Upper lobe of left lung (tissue), 6 donors: ENCODE measurements around the gene B3GLCT. TPM values are rescaled to one million over a fixed set of nuclear protein-coding genes. Genes with fewer than 3 reads are reported as not detected.
"Not testable (repeated sequence)": the region's sequence is repeated elsewhere in the genome, so short reads cannot be mapped to it uniquely, and the experiment has no call there.

Source experiments
- ATAC-seq, 2 donors: fragments of 200-7000 bp; cut with Tn5 transposase; one replicate each; pipeline ENCODE4 v1.9.1; 2022; ENCODE audit warnings: mild to moderate bottlenecking in 2 of 2, moderate library complexity in 2 of 2; ENCODE audit not compliant: low FRiP score in 2 of 2
- DNase-seq, 2 donors: peaks; one replicate each; pipeline ENCODE4 v3.0.0-alpha.2; 2019 to 2020
- H3K27ac ChIP-seq, 4 donors: fragments of 200-600 bp; sonication (generic); one replicate each; pipeline ENCODE4 v1.5.1; 2016 to 2019
- H3K27me3 ChIP-seq, 4 donors: fragments of 200-600 bp; sonication (generic); one replicate each; pipeline ENCODE4 v1.5.1; 2017 to 2019
- H3K36me3 ChIP-seq, 4 donors: fragments of 200-600 bp; sonication (generic); one replicate each; pipeline ENCODE4 v1.5.1; 2016 to 2019
- H3K4me1 ChIP-seq, 4 donors: fragments of 200-600 bp; sonication (generic); one replicate each; pipeline ENCODE4 v1.5.1; 2018 to 2019
- H3K4me3 ChIP-seq, 4 donors: fragments of 200-600 bp; sonication (generic); one replicate each; pipeline ENCODE4 v1.5.1; 2017 to 2019; ENCODE audit warnings: mild to moderate bottlenecking in 2 of 4, moderate library complexity in 1 of 4
- H3K9me3 ChIP-seq, 4 donors: fragments of 200-600 bp; sonication (generic); one replicate each; pipeline ENCODE4 v1.5.1; 2018 to 2019
- CTCF ChIP-seq, 6 experiments: fragments of 450-650 bp in 4 of 6; fragments of 200-600 bp in 2 of 6; sonication (generic) in 2 of 6; IDR thresholded peaks; one replicate each; pipeline ENCODE4 v1.5.1; 2016 to 2019; ENCODE audit warnings: antibody characterized with exemption in 6 of 6
- EP300 ChIP-seq, 4 donors: sonication (generic); formaldehyde crosslinking; IDR thresholded peaks; one replicate each; pipeline ENCODE4 v1.5.1; 2017; ENCODE audit warnings: antibody characterized with exemption in 4 of 4, control low read depth in 2 of 4
- POLR2A ChIP-seq, 4 donors: fragments of 450-650 bp; IDR thresholded peaks; one replicate each; pipeline ENCODE4 v1.5.1; 2016 to 2017; ENCODE audit warnings: antibody characterized with exemption in 4 of 4, mild to moderate bottlenecking in 2 of 4
- POLR2AphosphoS5 ChIP-seq, 2 donors: sonication (generic); formaldehyde crosslinking; IDR thresholded peaks; one replicate each; pipeline ENCODE4 v1.5.1; 2017; ENCODE audit warnings: antibody characterized with exemption in 2 of 2
- WGBS, 2 donors: methylation state at CpG; one replicate each; pipeline ENCODE4 v1.1.5; 2017 to 2018; 5-methylcytosine and 5-hydroxymethylcytosine counted together
- total RNA-seq, 6 donors: library from RNA; depleted of rRNA in 4 of 6; stranded (reverse); fragments of >200 nt in 4 of 6; gene quantifications; one replicate each; pipeline versions ENCODE4 v1.1.0 to v1.2.1, GENCODE V29; 2016 to 2021
- donor health status: DM: no; HTN: no; CAD: no; lungs with moderate emphysema.
- donor health status: DM: no; HTN: yes; CAD: no; lungs with severe emphysema.

Gene B3GLCT
- total RNA-seq, 6 donors from 2014 or later, result 1.0 to 8.2 (median 5.2) TPM

- Histone ChIP-seq H3K27me3 (no peaks in the 10 kb centered on the region), H3K27ac (no peak overlapping the region), H3K9me3 (no peaks in the 10 kb centered on the region), H3K4me3 (no peak overlapping the region), H3K36me3 (no peaks in the 10 kb centered on the region), H3K4me1 (no peaks in the 10 kb centered on the region)
- TF ChIP-seq EP300 (IDR thresholded peaks at IDR 0.05) (peak in 1 of 4 donors; percentile 9), CTCF (IDR thresholded peaks at IDR 0.05) (no peak)
- no peak for ATAC-seq
- DNase-seq, result no peak
- 71 to 74% methylated on average over 2 of the region's 2 CpGs for WGBS, 2 donors
Observed at GRCh38 chr13:31172535-31172934, 27.2 kb upstream of the B3GLCT start.

- ATAC-seq, result no peak
- no peak overlapping the region for H3K27ac ChIP-seq
- no peak for DNase-seq
- no peaks in the 10 kb centered on the region for H3K36me3 ChIP-seq
- 76 to 79% methylated on average over 3 of the region's 3 CpGs for WGBS, 2 donors
- no peak for TF ChIP-seq CTCF (IDR thresholded peaks at IDR 0.05)
- TF ChIP-seq EP300 (IDR thresholded peaks at IDR 0.05), result no peak
- no peak for TF ChIP-seq POLR2AphosphoS5 (IDR thresholded peaks at IDR 0.05)
- TF ChIP-seq POLR2A (IDR thresholded peaks at IDR 0.05), result no peak
- H3K4me3 ChIP-seq, result no peak overlapping the region
- H3K9me3 ChIP-seq, result no peaks in the 10 kb centered on the region
- no peaks in the 10 kb centered on the region for H3K27me3 ChIP-seq
- no peaks in the 10 kb centered on the region for H3K4me1 ChIP-seq
Observed at GRCh38 chr13:31174018-31174417, 25.8 kb upstream of the B3GLCT start.

GRCh38 chr13:31175847-31176532 is 23.8 kb upstream of the B3GLCT start:
- ATAC-seq (peak in 1 of 2 donors; percentile 53), DNase-seq (no peak)
- 72 to 82% methylated on average over 3 of the region's 3 CpGs for WGBS, 2 donors
- Histone ChIP-seq H3K27me3 (no peaks in the 10 kb centered on the region), H3K4me3 (no peak overlapping the region), H3K9me3 (no peaks in the 10 kb centered on the region), H3K4me1 (no peaks in the 10 kb centered on the region), H3K27ac (no peak overlapping the region), H3K36me3 (no peaks in the 10 kb centered on the region)
- no peak for TF ChIP-seq POLR2A (IDR thresholded peaks at IDR 0.05)
- TF ChIP-seq CTCF (IDR thresholded peaks at IDR 0.05), result no peak
- no peak for TF ChIP-seq EP300 (IDR thresholded peaks at IDR 0.05)
- TF ChIP-seq POLR2AphosphoS5 (IDR thresholded peaks at IDR 0.05), result no peak

- DNase-seq, H3K27me3 ChIP-seq, H3K27ac ChIP-seq, H3K36me3 ChIP-seq, H3K4me1 ChIP-seq, H3K4me3 ChIP-seq, H3K9me3 ChIP-seq, ATAC-seq: not testable (repeated sequence)
- WGBS, 2 donors, result 91 to 92% methylated on average over 12 of the region's 12 CpGs
Observed at GRCh38 chr13:31177813-31178495, 21.8 kb upstream of the B3GLCT start.

GRCh38 chr13:31179241-31179640 is 20.5 kb upstream of the B3GLCT start:
- H3K27ac ChIP-seq, result no peak overlapping the region
- no peaks in the 10 kb centered on the region for H3K4me1 ChIP-seq
- H3K4me3 ChIP-seq, result no peak overlapping the region
- H3K27me3 ChIP-seq, result no peaks in the 10 kb centered on the region
- no peaks in the 10 kb centered on the region for H3K36me3 ChIP-seq
- WGBS, 2 donors, result 88 to 97% methylated on average over 8 of the region's 8 CpGs
- ATAC-seq, result no peak
- no peak for TF ChIP-seq POLR2AphosphoS5 (IDR thresholded peaks at IDR 0.05)
- TF ChIP-seq EP300 (IDR thresholded peaks at IDR 0.05), result no peak
- no peak for TF ChIP-seq CTCF (IDR thresholded peaks at IDR 0.05)
- TF ChIP-seq POLR2A (IDR thresholded peaks at IDR 0.05), result no peak
- no peak for DNase-seq
- no peaks in the 10 kb centered on the region for H3K9me3 ChIP-seq
